Testis (tissue), 3 donors: Measurements from ENCODE around the gene SERINC2. TPM values are rescaled to one million over a fixed set of nuclear protein-coding genes. Genes with fewer than 3 reads are reported as not detected.
"Not testable (repeated sequence)": the region's sequence is repeated elsewhere in the genome, so short reads cannot be mapped to it uniquely, and the experiment has no call there.

Experiments
- DNase-seq: peaks from one replicate; pipeline ENCODE4 v3.0.0-alpha.2; 2019
- H3K27ac ChIP-seq, 2 donors: fragments of 200-600 bp; sonication (generic); one replicate each; pipeline ENCODE4 v1.5.1; 2019
- H3K27me3 ChIP-seq: fragments of 200-600 bp; sonication (generic); one replicate; pipeline ENCODE4 v1.5.1; 2019
- H3K36me3 ChIP-seq: fragments of 200-600 bp; sonication (generic); one replicate; pipeline ENCODE4 v1.5.1; 2017; ENCODE audit warnings: low read depth; ENCODE audit errors: missing control alignments
- H3K4me1 ChIP-seq: fragments of 200-600 bp; sonication (generic); one replicate; pipeline ENCODE4 v1.5.1; 2019
- H3K4me3 ChIP-seq, 2 donors: fragments of 200-600 bp; sonication (generic); one replicate each; pipeline ENCODE4 v1.5.1; 2017 to 2019
- H3K9me3 ChIP-seq: fragments of 200-600 bp; sonication (generic); one replicate; pipeline ENCODE4 v1.5.1; 2017
- CTCF ChIP-seq, 3 experiments: fragments of 450-650 bp in 2 of 3; fragments of 200-600 bp in 1 of 3; sonication (generic) in 1 of 3; IDR thresholded peaks; one replicate each; pipeline ENCODE4 v1.5.1; 2016 to 2019; ENCODE audit warnings: antibody characterized with exemption in 3 of 3, mild to moderate bottlenecking in 2 of 3, moderate library complexity in 1 of 3
- POLR2A ChIP-seq: fragments of 450-650 bp; IDR thresholded peaks from one replicate; pipeline ENCODE4 v1.6.1; 2017; ENCODE audit warnings: antibody characterized with exemption, mild to moderate bottlenecking, moderate library complexity
- WGBS, 2 donors: methylation state at CpG; one replicate each; pipeline ENCODE4 v1.1.5; 2018; 5-methylcytosine and 5-hydroxymethylcytosine counted together
- intact Hi-C: fragments of 100-400 bp; cut with DNase I; formaldehyde crosslinking; loops from one replicate; pipeline ENCODE4 v1.15.1; 2023; ENCODE audit warnings: low total_unique reads
- polyA plus RNA-seq: library from polyadenylated mRNA; stranded (reverse); fragments of 350-450 nt; fragmentation: Illumina TruSeq; extraction: RNeasy Lipid Tissue Mini Kit (QIAGEN cat#74804); gene quantifications from one replicate; pipeline ENCODE4 v1.2.3, GENCODE V29; 2014; ENCODE audit warnings: low read depth, low replicate concordance; ENCODE audit not compliant: insufficient read depth
- total RNA-seq, 2 donors: library from RNA; depleted of rRNA; stranded (reverse); fragments of >200 nt; gene quantifications; one replicate each; pipeline ENCODE4 v1.2.3, GENCODE V29; 2016

Gene SERINC2
- total and polyA plus RNA-seq, 3 donors from 2014 or later = 9.5 to 21.7 (median 10.8) TPM

- H3K36me3 ChIP-seq, H3K9me3 ChIP-seq, H3K4me3 ChIP-seq, H3K27ac ChIP-seq, intact Hi-C loops, DNase-seq, H3K4me1 ChIP-seq, H3K27me3 ChIP-seq: not testable (repeated sequence)
These were observed 60.5 kb downstream of the SERINC2 start for GRCh38 chr1:31473508-31473907.

- H3K36me3 ChIP-seq, DNase-seq, intact Hi-C loops, H3K27me3 ChIP-seq, H3K27ac ChIP-seq, H3K9me3 ChIP-seq, H3K4me1 ChIP-seq, H3K4me3 ChIP-seq: not testable (repeated sequence)
- 82% methylated on average over 7 of the region's 7 CpGs for WGBS, 2 donors
These were observed 61.6 kb downstream of the SERINC2 start for GRCh38 chr1:31474567-31474966.

GRCh38 chr1:31476891-31477846 is 64.2 kb downstream of the SERINC2 start:
- intact Hi-C loops = no loop called here
- Histone ChIP-seq H3K9me3 (no peaks in the 10 kb centered on the region), H3K4me3 (no peak overlapping the region), H3K27ac (no peak overlapping the region), H3K4me1 (no peaks in the 10 kb centered on the region), H3K36me3 (no peaks in the 10 kb centered on the region), H3K27me3 (no peaks in the 10 kb centered on the region)
- TF ChIP-seq POLR2A (no peak), CTCF (IDR thresholded peaks at IDR 0.05) (no peak)
- DNase-seq = no peak
- WGBS, 2 donors = 77 to 83% methylated on average over 10 of the region's 10 CpGs

- no peak for TF ChIP-seq POLR2A
- no peak for TF ChIP-seq CTCF (IDR thresholded peaks at IDR 0.05)
- WGBS, 2 donors = 88 to 94% methylated on average over 2 of the region's 2 CpGs
- intact Hi-C loops = no loop called here
- Histone ChIP-seq H3K4me1 (no peaks in the 10 kb centered on the region), H3K9me3 (no peaks in the 10 kb centered on the region), H3K4me3 (no peak overlapping the region), H3K36me3 (no peaks in the 10 kb centered on the region), H3K27me3 (no peaks in the 10 kb centered on the region), H3K27ac (no peak overlapping the region)
- DNase-seq = no peak
These were observed 65.2 kb downstream of the SERINC2 start for GRCh38 chr1:31478167-31478566.

GRCh38 chr1:31479811-31480210 is 66.8 kb downstream of the SERINC2 start:
- TF ChIP-seq CTCF (IDR thresholded peaks at IDR 0.05) (no peak), POLR2A (no peak)
- H3K4me3 ChIP-seq = no peak overlapping the region
- no peak for DNase-seq
- no peak overlapping the region for H3K27ac ChIP-seq
- no peaks in the 10 kb centered on the region for H3K4me1 ChIP-seq
- H3K36me3 ChIP-seq = no peaks in the 10 kb centered on the region
- 74 to 85% methylated on average over 2 of the region's 2 CpGs for WGBS, 2 donors
- no peaks in the 10 kb centered on the region for H3K9me3 ChIP-seq
- H3K27me3 ChIP-seq = no peaks in the 10 kb centered on the region
- intact Hi-C loops = no loop called here

GRCh38 chr1:31480426-31480825 is 67.4 kb downstream of the SERINC2 start:
- H3K9me3 ChIP-seq, intact Hi-C loops, H3K27me3 ChIP-seq, H3K36me3 ChIP-seq, H3K4me3 ChIP-seq, H3K27ac ChIP-seq, DNase-seq, H3K4me1 ChIP-seq: not testable (repeated sequence)
- 66 to 80% methylated on average over 4 of the region's 4 CpGs for WGBS, 2 donors
